ENCODE measurements around the gene DCTD.

DCTD gene

GRCh38 chr4:182888891-182889290, 28.3 kb downstream of the DCTD start:
- no peak for DNase-seq

DNA sequence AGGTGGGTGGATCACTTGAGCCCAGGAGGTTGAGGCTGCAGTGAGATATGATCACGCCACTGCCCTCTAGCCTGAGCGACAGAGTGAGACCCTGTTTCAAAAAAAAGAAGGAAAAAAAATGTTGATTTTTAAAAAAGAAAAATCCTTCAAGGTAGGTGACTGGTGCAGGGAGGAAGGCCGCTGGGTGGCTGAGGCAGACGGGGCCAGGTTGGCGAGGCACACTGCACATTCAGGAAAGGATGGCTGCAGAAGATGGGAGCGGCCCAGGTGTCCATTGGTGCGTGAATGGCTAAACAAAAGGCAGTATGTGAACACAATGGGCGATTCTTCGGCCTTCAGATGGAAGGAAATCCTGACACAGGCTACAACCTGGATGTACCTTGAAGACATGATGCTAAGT, 30.4 kb downstream of the DCTD start:
- DNase-seq = no peak

GRCh38 chr4:182886205-182886604, 31.0 kb downstream of the DCTD start:
- DNase-seq = no peak

- DNase-seq = no peak
Measured at GRCh38 chr4:182885738-182886077, 31.5 kb downstream of the DCTD start.

GRCh38 chr4:182885022-182885737, 32.0 kb downstream of the DCTD start:
- no peak for DNase-seq

- DNase-seq = no peak
Measured at GRCh38 chr4:182884040-182884439, 33.1 kb downstream of the DCTD start.

GRCh38 chr4:182883351-182883750, 33.8 kb downstream of the DCTD start:
- no peak for DNase-seq

GRCh38 chr4:182881914-182882313, 35.3 kb downstream of the DCTD start:
- DNase-seq = no peak

- no peak for DNase-seq
Measured at GRCh38 chr4:182880387-182881356, 36.5 kb downstream of the DCTD start.

- DNase-seq = no peak
Measured at GRCh38 chr4:182879913-182880312, 37.3 kb downstream of the DCTD start.

GRCh38 chr4:182878633-182879495, 38.3 kb downstream of the DCTD start:
- no peak for DNase-seq

- no peak for DNase-seq
Measured at GRCh38 chr4:182877326-182877883, 39.8 kb downstream of the DCTD start.

GRCh38 chr4:182876427-182876826, 40.8 kb downstream of the DCTD start:
- DNase-seq = no peak

DNA sequence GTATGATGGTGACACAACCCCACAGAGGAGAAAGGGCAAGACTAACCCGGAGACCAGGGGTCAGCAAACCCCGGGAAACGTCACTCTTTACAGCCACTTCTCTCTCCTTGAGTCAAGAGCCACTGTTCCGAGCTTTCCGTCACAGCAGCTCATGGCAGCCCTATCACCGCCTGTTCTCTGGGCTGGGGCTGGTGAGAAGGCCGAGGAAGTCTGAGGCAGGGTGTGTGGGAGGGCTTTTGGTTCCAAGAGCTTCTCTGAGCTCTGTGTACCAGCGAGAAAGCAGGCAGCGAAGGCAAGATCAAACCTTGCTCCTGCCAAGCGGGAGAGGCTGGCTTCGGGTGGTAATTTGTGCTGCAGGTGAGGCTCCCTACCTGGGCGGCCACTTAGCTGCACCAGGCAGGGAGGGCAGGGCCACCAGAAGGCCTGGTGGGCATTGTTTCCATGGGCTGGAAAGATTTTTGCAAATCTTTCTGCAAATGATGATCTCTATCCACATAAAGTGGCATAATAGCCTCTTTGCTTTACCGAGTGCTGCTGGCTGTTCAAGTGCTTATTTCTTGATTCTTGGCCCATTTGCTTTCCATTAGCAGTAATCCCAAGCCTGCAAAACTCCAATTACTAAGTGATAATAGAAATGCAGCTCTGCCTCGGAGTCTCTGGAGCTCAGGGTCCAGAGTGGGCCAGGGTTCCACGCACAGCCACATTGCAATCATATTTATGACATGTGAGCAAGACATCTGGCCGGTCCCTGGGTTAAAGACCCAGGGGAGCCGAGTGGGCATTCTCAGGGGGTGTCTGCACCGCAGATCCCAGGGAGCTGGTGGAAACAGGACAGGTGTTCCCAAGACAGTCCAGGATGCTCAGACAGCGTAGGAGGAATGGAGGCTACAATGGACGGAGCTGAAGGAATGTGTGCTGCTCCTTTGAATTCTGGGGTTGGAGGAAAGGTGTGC, 41.5 kb downstream of the DCTD start:
- DNase-seq = no peak

GRCh38 chr4:182874797-182875345, 42.3 kb downstream of the DCTD start:
- no peak for DNase-seq

- no peak for DNase-seq
Measured at GRCh38 chr4:182874304-182874751, 42.9 kb downstream of the DCTD start.

DNA sequence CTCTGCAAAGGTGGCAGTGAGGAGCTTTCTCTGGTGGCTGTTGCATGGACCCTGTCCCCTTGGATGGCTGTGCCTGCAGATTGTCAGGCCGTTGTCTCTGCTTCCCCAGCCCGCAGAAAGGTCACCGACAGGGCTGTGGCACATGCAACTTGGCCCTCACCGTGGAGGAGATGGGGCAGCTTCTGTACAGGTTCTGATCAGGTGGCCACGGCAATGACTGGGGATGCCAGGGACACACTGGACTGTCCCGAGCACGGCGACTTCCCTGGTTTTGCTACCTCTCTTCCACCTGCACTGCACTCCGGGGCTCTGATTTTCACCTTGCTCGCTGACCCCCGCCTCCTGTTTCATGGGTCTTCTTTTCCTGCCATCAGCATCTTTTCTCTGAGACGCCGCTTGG, 43.5 kb downstream of the DCTD start:
- DNase-seq = no peak

DNA sequence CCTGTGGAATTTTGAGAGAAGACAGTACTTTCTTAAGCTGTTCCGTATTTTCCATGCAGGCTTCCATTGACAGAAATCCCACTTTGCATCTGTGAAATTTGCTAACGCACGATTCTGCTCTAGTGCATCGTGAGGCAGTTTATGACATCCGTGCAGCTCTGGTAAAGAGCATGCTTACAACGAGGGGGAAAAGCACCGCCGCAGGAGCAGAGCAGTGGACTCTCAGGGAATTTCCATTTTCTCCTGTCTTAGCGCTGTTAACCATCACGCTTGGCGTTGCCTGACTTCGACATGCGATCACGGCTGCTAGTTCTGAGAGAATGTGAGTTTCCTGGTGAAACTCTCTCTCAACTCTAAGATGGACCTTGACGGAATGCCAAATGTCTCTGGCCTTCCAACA, 43.9 kb downstream of the DCTD start:
- no peak for DNase-seq

GRCh38 chr4:182872886-182873285, 44.3 kb downstream of the DCTD start:
- no peak for DNase-seq

GRCh38 chr4:182871616-182872015, 45.6 kb downstream of the DCTD start:
- DNase-seq = no peak

GRCh38 chr4:182869697-182870096, 47.5 kb downstream of the DCTD start:
- DNase-seq = no peak
